ENCODE measurements around the gene GPR148. TPM values are rescaled to one million over a fixed set of nuclear protein-coding genes. Genes with fewer than 3 reads are reported as not detected.

The GPR148 gene
- polyA plus RNA-seq, 1 donor from 2014 or later: not detected

DNA sequence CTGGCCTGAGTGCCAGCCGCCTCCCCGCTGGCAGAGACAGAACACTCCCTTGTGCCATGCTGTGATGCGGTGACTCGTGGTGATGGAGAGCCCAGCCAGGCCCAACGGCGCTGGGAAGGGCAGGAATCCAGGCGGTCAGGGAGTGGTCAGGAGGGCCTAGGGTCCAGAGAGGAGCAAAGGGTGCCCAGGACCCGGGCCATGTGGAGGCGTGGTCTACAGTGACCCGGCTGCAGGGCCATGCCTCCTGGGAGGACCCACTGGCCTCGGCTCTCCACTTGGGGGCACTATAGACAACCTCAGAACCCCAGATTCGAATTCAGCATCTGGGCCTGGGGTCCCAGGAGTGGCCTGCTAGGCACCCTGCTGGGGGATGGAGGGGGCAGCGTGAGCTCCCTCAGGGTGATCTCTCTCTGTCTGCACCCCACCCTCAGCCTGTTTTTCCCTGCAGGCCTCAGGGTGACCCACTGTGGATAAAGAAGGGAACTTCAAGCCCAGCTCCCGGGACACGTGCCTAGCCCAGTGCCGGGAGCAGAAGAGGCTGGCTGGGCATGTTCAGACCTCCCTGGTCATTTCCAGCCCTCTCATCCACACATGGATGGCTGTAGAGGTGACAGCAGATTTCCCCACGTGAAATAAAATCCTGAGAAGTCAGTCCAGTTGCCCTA, 39.5 kb downstream of the GPR148 start:
- Histone ChIP-seq H3K9me2 (ENCODE audit: insufficient read depth, low read length) (no peaks in the 10 kb centered on the region), H3K9me3 (ENCODE audit: low read length) (no peaks in the 10 kb centered on the region), H4K20me1 (ENCODE audit: insufficient read depth) (no peaks in the 10 kb centered on the region), H3K4me3 (ENCODE audit: low read length) (no peak overlapping the region), H3K4me2 (ENCODE audit: low read length) (no peak overlapping the region), H2AFZ (ENCODE audit: low read depth, low read length) (no peak overlapping the region), H3K79me2 (replicated peaks; ENCODE audit: insufficient read depth, low read length) (no peaks in the 10 kb centered on the region), H3K9ac (ENCODE audit: low read length) (no peak overlapping the region), H3F3A (ENCODE audit: insufficient read depth, low read length, poor library complexity, severe bottlenecking) (no peaks in the 10 kb centered on the region), H3K27ac (ENCODE audit: low read length) (no peak overlapping the region), H3K27me3 (ENCODE audit: insufficient read depth, low read depth, low read length) (no peaks in the 10 kb centered on the region), H3K36me3 (ENCODE audit: insufficient read depth, low read length) (no peaks in the 10 kb centered on the region)
- TF ChIP-seq SMC3 (conservative IDR thresholded peaks at IDR 0.05; ENCODE audit: poor library complexity): no peak
- TF ChIP-seq, protein P1, sequence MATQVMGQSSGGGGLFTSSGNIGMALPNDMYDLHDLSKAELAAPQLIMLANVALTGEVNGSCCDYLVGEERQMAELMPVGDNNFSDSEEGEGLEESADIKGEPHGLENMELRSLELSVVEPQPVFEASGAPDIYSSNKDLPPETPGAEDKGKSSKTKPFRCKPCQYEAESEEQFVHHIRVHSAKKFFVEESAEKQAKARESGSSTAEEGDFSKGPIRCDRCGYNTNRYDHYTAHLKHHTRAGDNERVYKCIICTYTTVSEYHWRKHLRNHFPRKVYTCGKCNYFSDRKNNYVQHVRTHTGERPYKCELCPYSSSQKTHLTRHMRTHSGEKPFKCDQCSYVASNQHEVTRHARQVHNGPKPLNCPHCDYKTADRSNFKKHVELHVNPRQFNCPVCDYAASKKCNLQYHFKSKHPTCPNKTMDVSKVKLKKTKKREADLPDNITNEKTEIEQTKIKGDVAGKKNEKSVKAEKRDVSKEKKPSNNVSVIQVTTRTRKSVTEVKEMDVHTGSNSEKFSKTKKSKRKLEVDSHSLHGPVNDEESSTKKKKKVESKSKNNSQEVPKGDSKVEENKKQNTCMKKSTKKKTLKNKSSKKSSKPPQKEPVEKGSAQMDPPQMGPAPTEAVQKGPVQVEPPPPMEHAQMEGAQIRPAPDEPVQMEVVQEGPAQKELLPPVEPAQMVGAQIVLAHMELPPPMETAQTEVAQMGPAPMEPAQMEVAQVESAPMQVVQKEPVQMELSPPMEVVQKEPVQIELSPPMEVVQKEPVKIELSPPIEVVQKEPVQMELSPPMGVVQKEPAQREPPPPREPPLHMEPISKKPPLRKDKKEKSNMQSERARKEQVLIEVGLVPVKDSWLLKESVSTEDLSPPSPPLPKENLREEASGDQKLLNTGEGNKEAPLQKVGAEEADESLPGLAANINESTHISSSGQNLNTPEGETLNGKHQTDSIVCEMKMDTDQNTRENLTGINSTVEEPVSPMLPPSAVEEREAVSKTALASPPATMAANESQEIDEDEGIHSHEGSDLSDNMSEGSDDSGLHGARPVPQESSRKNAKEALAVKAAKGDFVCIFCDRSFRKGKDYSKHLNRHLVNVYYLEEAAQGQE (IDR thresholded peaks at IDR 0.05; ENCODE audit: borderline replicate concordance): no peak
- no peak for TF ChIP-seq RAD21 (conservative IDR thresholded peaks at IDR 0.05)
- TF ChIP-seq, protein P2, sequence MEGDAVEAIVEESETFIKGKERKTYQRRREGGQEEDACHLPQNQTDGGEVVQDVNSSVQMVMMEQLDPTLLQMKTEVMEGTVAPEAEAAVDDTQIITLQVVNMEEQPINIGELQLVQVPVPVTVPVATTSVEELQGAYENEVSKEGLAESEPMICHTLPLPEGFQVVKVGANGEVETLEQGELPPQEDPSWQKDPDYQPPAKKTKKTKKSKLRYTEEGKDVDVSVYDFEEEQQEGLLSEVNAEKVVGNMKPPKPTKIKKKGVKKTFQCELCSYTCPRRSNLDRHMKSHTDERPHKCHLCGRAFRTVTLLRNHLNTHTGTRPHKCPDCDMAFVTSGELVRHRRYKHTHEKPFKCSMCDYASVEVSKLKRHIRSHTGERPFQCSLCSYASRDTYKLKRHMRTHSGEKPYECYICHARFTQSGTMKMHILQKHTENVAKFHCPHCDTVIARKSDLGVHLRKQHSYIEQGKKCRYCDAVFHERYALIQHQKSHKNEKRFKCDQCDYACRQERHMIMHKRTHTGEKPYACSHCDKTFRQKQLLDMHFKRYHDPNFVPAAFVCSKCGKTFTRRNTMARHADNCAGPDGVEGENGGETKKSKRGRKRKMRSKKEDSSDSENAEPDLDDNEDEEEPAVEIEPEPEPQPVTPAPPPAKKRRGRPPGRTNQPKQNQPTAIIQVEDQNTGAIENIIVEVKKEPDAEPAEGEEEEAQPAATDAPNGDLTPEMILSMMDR (IDR thresholded peaks at IDR 0.05; ENCODE audit: poor library complexity, severe bottlenecking): no peak
- no peak for TF ChIP-seq EP300 (conservative IDR thresholded peaks at IDR 0.05; ENCODE audit: poor library complexity, severe bottlenecking)
- no peak for TF ChIP-seq EZH2 (IDR thresholded peaks at IDR 0.05; ENCODE audit: borderline replicate concordance, insufficient read depth, low read length, poor library complexity, severe bottlenecking)
- TF ChIP-seq POLR2AphosphoS5 (IDR thresholded peaks at IDR 0.05): no peak

DNA sequence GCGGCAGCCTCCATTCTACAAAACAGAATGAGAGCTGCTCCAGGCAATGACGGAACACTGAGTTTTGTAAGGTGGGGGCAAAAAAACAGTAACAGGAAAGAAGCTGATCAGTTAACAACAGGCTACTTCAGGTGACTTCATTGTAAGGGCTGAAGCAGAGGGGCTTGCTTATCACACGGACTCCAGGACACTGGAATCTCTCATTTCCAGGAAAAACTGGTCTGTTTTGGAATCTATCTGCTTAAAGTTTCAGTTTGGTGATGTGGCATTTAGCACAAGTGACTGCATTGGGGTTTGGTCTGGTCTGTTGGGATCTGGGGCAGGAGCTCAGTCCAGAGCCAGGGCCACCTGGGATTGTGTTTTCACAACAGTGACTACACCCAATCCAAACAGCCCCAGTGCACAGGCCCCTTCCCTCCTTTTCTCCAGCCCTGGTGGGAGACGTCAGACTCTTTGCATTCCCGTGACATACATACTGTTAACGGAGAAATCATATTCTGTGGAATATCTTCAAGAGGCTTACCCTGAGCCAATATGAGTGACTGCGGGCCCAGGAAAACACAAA, 40.6 kb downstream of the GPR148 start:
- H3F3A ChIP-seq (ENCODE audit: insufficient read depth, low read length, poor library complexity, severe bottlenecking): no peaks in the 10 kb centered on the region
- H3K4me3 ChIP-seq (ENCODE audit: low read length): no peak overlapping the region
- no peaks in the 10 kb centered on the region for H3K9me3 ChIP-seq (ENCODE audit: low read length)
- no peaks in the 10 kb centered on the region for H4K20me1 ChIP-seq (ENCODE audit: insufficient read depth)
- no peaks in the 10 kb centered on the region for H3K36me3 ChIP-seq (ENCODE audit: insufficient read depth, low read length)
- no peaks in the 10 kb centered on the region for H3K9me2 ChIP-seq (ENCODE audit: insufficient read depth, low read length)
- no peaks in the 10 kb centered on the region for H3K79me2 ChIP-seq (replicated peaks; ENCODE audit: insufficient read depth, low read length)
- no peak overlapping the region for H3K27ac ChIP-seq (ENCODE audit: low read length)
- no peak overlapping the region for H3K4me2 ChIP-seq (ENCODE audit: low read length)
- no peak overlapping the region for H2AFZ ChIP-seq (ENCODE audit: low read depth, low read length)
- no peaks in the 10 kb centered on the region for H3K27me3 ChIP-seq (ENCODE audit: insufficient read depth, low read depth, low read length)
- TF ChIP-seq POLR2AphosphoS5 (IDR thresholded peaks at IDR 0.05) (no peak), RAD21 (conservative IDR thresholded peaks at IDR 0.05) (no peak), TAF1 (IDR thresholded peaks at IDR 0.05; ENCODE audit: low read depth) (no peak), MXI1 (conservative IDR thresholded peaks at IDR 0.05; ENCODE audit: poor library complexity, severe bottlenecking) (no peak), EZH2 (IDR thresholded peaks at IDR 0.05; ENCODE audit: borderline replicate concordance, insufficient read depth, low read length, poor library complexity, severe bottlenecking) (no peak), SMC3 (conservative IDR thresholded peaks at IDR 0.05; ENCODE audit: poor library complexity) (no peak)
- TF ChIP-seq, protein P1 (IDR thresholded peaks at IDR 0.05; ENCODE audit: borderline replicate concordance): no peak
- no peak overlapping the region for H3K9ac ChIP-seq (ENCODE audit: low read length)
